ENCODE results near the gene SPTSSA.
"Not testable (repeated sequence)": the region's sequence is repeated elsewhere in the genome, so short reads cannot be mapped to it uniquely, and the experiment has no call there.

The SPTSSA gene

DNA sequence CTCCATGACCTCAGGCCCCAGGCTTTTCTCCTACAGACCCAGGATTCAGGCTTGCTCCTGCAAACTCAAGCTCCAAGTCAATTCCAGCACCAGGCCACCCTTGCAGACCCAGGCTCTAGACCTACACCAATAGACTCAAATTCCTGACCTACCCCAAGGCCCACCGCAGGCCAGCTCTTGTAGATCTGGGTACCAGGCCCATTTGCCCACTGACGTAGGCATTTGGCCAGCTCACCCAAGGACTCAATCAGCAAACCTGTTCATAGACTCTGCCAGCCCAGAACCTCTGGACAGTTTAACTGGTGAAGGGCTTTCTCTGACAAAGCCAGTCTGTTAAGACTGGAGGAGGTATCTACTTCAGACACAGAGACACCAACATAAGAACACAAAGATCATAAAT is 52.3 kb downstream of the SPTSSA start:
- TF ChIP-seq CTCF (IDR thresholded peaks at IDR 0.05; ENCODE audit: insufficient read depth, low read depth, low read length, missing control alignments) = no peak
- no peak for DNase-seq (ENCODE audit: low read depth)
- no peak overlapping the region for H3K4me3 ChIP-seq (ENCODE audit: low read length)

DNA sequence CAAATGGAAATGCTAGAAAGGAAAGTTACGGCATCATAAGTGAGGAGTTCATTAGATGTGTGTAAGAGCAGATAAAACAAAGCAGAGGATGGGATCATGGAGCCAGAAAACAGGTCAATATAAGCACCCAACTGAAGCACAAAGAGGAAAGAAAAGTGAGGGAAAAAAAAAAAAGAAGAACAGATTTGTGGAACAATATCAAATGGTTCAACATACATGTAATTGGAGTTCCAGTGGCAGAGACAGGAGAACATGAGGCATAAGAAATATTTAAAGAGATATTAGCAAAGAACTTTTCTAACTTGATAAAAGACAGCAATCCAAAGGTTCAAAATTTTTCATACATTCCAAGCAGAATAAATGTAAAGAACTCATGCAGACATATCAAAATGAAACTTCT is 54.1 kb downstream of the SPTSSA start:
- no peak overlapping the region for H3K4me3 ChIP-seq (ENCODE audit: low read length)
- no peak for TF ChIP-seq CTCF (IDR thresholded peaks at IDR 0.05; ENCODE audit: insufficient read depth, low read depth, low read length, missing control alignments)
- no peak for DNase-seq (ENCODE audit: low read depth)

- no peak for DNase-seq (ENCODE audit: low read depth)
- no peak for TF ChIP-seq CTCF (IDR thresholded peaks at IDR 0.05; ENCODE audit: insufficient read depth, low read depth, low read length, missing control alignments)
- no peak overlapping the region for H3K4me3 ChIP-seq (ENCODE audit: low read length)
Measured at GRCh38 chr14:34404416-34404815, 57.6 kb downstream of the SPTSSA start.

- peak; percentile 21 for DNase-seq (ENCODE audit: low read depth)
- no peak overlapping the region for H3K4me3 ChIP-seq (ENCODE audit: low read length)
- TF ChIP-seq CTCF (IDR thresholded peaks at IDR 0.05; ENCODE audit: insufficient read depth, low read depth, low read length, missing control alignments) = no peak
Measured at GRCh38 chr14:34403646-34404045, 58.4 kb downstream of the SPTSSA start.

DNA sequence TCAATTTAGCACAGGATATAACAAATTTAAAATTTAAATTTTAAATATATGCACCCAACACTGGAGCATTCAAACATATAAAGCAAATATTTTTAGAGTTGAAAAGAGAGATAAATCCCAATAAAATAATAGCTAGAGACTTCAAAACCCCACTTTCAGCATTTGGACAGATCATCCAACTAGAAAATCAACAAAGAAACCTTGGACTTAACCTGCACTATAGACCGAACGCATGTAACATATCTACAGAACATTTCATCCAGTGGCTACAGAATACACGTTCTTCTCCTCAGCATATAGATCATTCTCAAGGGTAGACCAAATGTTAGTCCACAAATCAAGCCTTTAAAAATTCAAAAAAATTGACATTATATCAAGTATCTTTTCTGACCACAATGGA is 64.0 kb downstream of the SPTSSA start:
- H3K4me3 ChIP-seq (ENCODE audit: low read length) = no peak overlapping the region
- no peak for TF ChIP-seq CTCF (IDR thresholded peaks at IDR 0.05; ENCODE audit: insufficient read depth, low read depth, low read length, missing control alignments)
- DNase-seq (ENCODE audit: low read depth) = no peak

DNA sequence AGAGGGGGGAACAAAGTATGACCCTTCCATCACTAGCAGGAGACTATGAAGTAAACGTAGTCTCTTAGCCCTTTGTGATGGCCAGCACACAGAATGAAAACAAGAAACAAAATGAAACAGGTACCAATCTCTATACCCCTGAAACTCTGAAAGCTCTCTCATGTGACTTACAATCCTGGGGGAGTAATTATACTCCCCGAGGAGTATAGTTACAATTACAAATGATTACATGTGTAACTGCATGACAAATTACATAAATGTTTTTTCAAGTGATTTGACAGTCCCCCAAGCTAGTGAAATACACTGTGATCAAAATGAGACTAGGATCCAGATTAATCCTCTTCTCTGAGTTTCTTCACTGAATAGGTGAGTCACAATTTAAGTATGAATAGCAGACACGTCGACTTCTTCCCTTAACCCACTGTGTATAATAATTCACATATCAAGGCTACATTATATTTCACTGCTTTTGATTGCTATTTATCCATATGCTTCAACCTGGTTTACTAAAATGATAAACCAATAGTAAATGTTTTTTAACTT is 74.0 kb downstream of the SPTSSA start:
- no peak overlapping the region for H3K4me3 ChIP-seq (ENCODE audit: low read length)
- no peak for TF ChIP-seq CTCF (IDR thresholded peaks at IDR 0.05; ENCODE audit: insufficient read depth, low read depth, low read length, missing control alignments)
- DNase-seq (ENCODE audit: low read depth) = no peak

DNA sequence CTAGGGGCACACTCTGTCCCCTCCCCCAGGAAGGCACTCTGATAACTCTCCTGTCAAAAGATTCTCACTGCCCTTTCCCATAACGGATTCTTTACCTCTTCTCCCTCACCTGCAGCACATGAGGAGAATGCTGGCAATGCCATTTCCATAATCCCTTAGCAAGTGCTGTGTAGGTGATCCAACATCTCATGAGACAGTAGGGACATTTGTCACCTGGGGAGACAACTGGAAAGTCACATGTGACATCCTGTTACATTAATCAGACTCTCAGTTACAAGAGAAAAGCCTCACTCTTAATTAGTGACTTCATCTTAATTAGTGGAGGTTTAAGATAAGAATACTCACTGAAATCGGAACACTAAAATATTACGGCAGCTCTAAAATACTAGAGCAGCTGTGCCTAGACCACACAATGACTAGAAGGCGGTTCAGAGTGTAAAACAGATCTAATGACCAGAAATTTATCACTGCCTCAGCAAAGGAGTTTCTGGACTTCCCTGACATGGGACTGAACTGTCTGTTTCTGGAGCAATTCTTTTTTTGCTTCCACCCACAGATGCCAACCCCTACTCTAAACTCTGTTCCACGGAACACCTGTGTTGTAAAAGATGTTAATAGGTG is 75.1 kb downstream of the SPTSSA start:
- H3K4me3 ChIP-seq (ENCODE audit: low read length) = no peak overlapping the region
- no peak for DNase-seq (ENCODE audit: low read depth)
- no peak for TF ChIP-seq CTCF (IDR thresholded peaks at IDR 0.05; ENCODE audit: insufficient read depth, low read depth, low read length, missing control alignments)

DNA sequence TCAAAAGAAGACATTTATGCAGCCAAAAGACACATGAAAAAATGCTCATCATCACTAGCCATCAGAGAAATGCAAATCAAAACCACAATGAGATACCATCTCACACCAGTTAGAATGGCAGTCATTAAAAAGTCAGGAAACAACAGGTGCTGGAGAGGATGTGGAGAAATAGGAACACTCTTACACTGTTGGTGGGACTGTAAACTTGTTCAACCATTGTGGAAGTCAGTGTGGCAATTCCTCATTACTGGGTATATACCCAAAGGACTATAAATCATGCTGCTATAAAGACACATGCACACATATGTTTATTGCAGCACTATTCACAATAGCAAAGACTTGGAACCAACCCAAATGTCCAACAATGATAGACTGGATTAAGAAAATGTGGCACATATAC is 76.2 kb downstream of the SPTSSA start:
- DNase-seq (ENCODE audit: low read depth); H3K4me3 ChIP-seq (ENCODE audit: low read length): not testable (repeated sequence)
